Measurements from ENCODE around the gene PLAU.
A peak's percentile ranks its signal among the peaks of the same experiment; 100 is the strongest.

The PLAU gene

DNA sequence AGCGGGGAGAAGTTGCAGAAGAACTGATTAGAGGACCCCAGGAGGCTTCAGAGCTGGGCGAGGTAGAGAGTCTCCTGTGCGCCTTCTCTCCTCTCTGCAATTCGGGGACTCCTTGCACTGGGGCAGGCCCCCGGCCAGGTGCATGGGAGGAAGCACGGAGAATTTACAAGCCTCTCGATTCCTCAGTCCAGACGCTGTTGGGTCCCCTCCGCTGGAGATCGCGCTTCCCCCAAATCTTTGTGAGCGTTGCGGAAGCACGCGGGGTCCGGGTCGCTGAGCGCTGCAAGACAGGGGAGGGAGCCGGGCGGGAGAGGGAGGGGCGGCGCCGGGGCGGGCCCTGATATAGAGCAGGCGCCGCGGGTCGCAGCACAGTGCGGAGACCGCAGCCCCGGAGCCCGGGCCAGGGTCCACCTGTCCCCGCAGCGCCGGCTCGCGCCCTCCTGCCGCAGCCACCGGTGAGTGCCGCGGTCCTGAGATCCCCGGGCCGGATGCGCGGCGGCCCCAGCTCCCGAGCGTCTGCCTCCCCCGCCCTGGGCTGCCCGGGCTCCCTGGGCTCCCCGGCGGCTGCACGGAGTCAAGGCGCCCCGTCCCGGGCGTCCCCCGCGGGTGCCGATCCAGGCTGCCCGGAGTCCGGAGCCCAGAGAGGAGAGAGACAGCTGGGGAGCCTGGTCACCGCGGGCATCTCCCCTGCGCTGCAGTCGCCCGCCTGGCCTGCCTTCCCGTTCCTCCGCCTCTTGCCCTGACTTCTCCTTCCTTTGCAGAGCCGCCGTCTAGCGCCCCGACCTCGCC lies at the start of gene PLAU:
Gene PLAU (plus strand): TSS at position 369 of the 789 bp plus-strand sequence. CDS start 424 bp downstream, outside the sequence.
- DNase-seq: no peak

DNA sequence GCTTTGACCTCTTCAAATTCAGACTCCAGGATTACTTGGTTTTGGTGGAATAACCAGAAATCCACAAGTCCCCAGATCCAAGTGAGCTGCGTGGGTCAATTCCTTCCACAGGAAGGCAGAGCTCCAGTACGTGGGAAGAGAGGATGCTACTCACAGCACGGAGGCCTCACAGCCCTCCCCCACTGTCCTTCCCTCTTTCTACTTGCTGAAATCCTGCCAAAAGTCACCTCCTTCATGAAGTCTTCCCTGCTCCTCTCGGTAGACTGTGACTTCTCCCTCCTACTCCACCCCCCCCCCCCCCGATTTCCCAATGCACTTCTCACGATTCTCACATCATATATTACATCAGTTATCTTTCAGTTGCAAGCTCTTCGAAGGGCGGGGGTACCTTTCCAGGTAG lies 48.9 kb upstream of the PLAU start:
- no peak for DNase-seq

DNA sequence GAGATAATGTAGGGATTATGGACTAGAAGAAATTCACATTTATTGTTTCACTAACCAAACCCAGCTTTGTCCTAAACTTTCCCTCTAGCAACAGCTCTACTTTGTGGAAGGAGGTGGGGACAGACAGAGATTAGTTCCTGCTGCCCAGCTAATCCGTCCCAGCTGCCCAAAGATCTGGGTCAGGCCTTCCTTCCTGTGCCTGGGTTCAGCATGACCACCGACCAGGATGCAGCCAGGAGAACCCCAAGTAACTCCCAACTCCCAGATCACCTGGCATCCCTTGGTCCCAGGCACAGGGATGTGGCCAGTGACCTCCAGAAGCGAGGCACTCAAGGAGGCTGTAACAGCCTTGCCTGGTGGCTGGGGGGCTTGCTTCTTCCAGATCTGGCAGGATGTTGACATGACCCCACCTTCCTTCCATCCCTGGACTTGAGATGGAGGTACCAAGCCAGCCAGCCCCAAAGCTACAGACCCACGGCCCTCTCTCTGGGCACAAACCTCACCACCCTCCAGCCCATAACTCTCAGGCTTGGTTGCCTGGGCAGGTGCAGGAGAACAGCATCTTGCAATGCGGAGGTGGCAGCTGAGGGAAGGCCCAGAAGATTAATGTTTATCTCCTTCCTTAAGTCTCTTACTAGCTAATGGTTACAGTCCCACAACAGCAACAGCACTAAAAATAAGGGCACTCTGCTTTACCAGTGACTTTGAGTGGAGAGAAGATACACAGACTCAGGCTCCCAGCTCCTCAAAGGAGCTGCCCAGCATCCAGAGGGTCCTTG lies 47.7 kb upstream of the PLAU start:
- no peak for DNase-seq

DNA sequence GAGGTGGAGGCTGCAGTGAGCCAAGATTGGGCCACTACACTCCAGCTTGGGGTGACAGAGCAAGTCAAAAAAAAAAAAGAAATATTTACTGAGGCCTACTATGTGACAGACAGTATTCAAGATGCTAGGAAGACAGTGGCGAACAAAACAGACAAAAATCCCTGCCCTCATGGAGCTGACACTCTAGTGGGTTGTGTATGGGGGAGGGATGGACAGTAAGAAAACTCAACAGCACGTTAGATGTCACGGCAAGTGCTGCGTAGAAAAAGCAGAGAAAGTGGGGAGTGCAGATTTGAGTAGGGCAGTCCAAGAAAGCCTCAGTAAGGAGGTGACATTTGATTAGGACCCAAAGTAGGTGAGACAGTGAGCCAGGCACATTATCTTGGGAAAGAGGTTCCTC lies 46.7 kb upstream of the PLAU start:
- DNase-seq: no peak

DNA sequence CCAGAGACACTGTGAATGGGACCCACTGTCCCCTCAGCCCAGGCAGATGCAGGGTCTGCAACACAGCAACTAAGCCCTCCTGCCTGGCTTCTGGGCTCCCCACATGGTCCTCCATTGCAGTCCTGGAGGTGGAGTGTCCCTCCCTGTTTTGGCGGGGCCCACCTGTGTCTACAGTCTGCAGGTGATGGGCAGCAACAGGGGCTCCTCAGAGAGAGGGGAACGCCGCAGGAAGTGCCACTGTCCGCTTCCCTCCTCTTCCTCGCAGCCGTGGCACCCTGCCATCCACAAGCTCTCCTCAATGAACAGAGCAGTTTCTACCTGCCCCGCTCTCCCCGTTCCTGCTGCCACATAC lies 45.8 kb upstream of the PLAU start:
- DNase-seq: no peak

DNA sequence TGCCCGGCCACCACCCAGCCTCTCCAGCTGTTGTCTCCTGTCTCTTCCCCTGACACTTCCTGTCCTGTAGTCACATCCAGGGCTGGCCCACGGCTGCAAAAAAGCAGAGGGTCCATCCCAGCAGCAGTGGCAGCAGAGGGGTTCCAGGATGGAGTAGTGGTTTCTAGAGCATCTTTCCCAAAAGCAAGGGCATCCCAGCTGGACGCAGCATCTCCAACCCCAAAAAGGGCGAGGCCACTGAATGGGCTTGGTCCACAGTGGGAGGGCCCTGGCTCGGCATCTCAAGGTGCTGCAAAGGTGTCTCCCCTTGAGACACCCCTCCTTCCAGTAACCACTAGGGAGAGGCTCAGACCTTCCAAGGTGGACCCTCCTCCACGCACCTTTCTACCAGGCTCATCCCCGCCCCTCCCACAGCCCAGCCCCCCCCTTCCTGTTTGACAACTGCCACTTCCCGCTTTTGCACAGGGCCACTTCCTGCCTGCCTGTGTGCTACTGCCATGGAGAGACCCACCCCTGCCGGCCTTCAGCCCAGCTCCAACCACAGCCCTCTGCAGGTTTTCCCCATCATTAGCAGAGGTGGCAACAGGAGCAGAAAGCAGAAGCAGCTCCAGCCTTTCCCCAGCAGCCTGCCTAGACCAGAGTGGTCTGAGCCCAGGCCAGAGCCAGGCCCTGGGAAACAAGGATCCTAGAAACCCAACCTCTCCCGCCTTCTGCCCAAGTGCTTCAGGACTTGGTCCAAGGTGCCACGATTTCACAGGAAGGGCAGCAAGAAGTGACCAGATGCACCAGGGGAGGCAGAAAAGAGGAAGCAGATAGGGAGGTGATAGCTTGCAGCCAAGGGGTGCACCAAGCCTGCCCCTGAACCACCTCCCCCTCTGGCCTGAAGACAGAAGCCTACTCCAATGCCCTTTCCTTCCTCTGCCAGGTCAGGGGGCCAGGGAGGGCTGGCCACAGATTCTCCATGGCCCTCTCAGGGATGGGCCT lies 45.2 kb upstream of the PLAU start:
- peak; percentile 21 for DNase-seq

DNA sequence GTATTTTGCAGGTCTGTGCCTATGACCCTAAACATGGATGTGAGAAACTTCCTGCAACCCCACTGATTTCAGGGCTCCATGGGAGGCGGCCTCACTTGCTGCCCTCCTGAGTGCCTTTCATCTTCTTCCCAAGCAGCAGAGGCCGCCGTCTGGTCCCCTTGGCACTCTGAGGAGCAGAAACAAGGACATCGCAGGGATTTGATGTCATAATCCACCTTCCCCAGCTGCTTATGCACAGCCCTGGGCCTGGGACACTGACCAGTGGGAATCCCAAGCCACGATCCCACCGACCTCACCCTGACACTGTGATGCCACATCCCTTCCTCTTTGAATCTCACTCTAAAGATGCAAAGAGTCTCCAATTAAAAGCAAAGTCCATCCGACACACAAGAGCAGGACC lies 44.3 kb upstream of the PLAU start:
- no peak for DNase-seq

DNA sequence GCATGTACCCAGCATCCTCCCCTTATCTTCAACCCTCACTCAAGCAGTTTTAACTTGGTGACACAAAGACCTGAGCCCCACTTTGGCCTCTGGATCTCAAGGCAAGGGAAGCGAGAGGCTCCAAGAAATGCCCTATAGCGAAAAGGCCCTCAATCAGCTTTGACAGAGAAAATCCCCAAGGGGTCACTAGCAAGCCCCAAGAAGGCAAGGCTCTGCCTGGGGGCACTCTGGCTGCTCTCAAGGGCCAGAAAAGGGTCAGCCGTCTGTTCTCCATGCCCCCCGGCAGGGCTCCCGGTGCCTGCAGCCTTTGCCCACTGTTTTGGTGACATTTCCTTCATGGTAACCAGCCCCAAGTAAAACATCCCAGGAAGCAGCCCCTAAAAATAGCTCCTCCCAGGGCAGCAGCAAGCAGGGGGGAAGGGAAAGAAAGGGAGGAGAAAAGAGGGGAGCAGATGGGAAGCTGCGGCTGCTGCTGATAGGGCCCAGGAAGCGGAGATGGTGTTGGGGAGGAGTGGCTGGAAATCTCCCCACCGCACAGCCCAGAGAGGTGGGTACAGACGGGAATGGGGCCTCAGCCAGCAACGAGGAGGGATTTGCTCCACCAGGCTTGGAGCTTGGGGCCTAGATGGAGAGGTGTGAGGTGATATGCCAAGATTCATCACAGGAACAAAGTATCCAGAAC lies 43.7 kb upstream of the PLAU start:
- no peak for DNase-seq

DNA sequence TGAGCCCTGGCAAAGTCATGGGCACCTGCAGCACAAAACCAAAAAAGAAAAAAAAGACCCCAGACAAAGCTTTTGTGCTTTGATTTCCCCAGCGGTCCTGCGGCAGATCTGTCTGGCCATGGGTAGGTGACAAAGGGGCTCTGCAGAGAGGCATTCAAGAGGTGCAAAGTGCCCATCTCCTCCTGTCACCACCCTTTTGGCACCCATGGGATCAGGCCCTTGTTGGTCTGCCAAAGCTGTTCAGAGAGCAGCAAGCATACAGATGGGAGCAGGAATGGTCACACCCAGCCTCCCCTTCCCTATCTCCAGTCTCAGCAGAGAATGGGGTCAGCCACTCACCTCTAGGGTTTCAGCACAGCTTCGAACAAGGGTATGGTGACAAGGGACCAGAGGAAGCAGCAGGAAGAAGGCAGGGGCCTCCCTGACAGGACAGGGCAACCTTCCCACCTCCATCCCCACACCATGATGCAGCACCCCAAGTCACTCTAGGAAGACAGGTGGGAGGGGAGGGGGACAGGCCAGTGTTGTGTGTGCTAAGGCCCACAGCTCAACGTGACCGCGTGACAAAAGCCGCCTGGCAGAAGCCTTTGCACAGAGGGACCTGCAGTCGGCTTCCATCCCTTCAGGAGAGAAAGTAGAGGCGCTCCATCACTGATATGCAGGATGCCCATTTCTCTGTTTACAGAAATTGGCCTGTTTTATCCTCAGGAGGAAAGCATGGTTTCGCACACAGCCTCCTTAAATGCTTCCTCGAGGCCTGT lies 42.9 kb upstream of the PLAU start:
- DNase-seq: no peak

DNA sequence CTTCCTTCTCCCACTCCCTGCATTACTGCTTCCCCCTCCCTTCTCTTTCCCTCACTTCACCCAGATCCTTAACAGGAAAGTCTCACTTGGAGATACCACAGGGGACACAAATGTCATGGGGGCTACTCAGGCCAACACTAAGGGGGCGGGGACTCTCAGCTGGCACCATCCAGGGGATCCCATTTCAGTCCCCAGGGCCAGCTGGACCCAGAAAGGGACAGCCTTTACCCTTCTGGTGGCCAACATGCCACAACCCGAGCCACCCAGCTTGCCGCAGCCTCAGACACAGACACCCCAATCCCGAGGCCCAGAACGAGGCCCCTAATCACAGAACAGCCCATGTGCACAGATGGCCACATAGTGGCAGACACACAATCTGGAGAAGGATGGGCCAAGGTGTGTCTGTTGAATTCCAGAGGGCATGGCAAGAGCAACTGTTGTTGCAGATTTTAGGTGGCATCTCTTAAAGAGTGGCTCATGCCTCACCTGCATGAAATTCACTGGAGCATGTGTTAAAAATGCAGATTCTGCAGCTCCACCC lies 42.2 kb upstream of the PLAU start:
- DNase-seq: no peak

DNA sequence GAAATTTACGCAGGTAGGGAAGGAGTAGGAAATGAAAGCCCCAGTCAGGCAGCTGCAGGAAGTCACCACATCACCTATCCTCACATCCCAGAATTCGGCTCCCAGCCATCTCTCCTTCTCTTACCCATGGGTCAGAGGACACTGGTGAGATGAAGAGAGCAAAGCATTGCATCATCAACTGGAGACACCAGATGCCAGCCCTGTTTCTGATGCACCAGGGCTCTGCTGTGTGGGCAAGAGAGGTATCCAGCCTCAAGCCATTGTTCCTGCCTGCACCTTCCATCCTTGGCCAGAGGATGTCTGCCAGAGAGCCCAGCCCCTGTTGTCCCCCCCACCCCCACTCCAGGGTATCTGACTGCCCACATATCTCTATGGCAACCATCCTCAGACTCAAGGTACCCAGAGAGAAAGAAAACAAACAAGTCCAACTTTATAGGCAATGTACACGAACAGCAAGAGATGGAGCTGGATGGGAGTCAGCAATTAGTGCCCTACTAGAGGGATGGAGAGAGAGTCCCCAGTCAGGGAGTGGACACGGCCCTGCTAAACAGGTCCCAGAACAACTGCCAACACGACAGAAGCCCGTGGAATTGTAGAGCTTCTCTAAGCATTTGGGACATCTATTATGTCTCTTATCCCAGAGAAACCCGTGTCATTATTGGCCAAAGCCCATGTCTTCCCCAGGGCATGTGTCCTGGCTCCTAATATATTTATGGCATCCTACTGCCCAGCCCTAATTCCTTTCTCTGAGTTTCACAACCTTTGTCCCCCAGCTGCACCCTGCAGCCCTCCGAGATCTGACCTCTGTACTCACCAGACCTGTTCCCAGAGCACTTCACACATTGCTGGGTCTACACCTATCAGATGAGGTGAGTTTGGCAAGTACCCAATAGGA lies 39.4 kb upstream of the PLAU start:
- DNase-seq: no peak

DNA sequence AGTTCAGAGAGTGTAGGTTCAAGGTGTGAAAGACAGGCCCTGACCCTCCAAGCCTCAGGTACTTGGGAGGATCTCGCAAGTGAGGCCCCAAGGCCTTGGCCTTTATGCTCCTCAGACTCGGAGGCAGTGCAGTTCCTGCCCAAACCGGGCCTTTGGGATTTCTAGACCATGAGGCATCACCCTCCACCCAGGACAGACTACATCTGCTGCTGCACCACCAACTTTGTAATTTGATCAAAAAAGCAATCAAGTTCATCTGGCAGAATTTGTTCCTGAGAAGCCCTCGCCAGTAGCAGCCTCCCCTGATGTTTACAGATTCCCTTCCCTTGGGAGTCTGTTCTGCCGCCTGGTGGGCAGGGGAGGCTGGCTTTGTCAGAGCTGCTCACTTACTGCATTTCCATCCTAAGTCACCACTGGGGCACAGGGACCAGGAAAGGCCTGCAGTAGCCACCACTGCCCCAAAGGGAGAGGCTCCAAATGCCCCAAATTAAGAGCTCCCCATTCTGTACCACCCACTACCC lies 38.7 kb upstream of the PLAU start:
- no peak for DNase-seq

DNA sequence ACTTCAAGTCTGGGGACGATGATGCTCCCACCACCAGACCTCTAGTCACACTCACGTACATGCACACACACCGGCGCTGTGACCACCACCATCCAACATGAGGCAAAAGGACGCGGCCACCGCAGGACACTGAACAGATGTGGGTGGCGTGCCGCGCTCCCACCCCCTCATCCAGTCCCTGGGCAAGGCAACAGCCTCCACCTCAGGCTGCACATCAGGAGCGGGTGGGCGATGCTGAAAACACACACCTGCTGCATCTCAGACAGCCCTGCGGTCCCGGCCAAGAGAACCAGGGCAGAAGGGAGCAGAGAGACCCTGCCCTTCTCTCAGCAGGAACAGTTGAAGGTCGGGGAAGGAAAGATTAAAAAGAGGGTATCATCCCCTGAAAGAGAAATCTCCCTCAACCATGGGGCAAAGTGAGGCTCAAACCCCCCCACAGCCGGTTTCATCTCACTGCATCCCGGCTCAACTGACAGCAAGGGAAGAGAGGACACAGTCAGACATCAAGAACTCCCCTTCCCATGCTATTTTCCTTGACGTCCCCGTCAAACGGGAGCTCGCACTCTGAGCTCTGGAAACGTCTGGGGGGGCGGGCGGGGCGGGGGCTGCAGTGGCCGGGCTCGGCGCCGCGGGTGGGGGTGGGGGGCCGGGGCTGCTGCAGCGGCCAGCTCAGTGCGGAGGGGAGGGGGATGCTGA lies 37.6 kb upstream of the PLAU start:
- no peak for DNase-seq

DNA sequence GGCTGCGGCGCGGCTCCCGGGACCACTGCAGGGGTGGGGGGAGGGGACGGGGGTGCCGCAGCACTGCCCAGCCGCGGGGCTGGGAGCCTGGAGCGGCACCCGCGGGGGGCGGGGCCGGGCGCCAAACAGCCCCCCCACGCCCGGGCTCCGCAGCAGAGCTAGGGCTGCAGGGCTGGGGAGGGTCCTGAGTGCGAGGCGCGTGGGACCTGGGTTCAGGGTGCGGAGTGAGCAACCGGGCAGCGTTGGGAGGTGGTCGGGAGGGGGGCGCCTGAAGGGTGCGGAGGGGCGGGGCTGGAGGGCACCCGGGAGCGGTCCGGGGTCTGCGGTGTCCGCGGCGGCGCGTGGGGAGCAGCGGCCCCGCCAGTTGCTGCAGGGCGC lies 37.1 kb upstream of the PLAU start:
- DNase-seq: no peak

DNA sequence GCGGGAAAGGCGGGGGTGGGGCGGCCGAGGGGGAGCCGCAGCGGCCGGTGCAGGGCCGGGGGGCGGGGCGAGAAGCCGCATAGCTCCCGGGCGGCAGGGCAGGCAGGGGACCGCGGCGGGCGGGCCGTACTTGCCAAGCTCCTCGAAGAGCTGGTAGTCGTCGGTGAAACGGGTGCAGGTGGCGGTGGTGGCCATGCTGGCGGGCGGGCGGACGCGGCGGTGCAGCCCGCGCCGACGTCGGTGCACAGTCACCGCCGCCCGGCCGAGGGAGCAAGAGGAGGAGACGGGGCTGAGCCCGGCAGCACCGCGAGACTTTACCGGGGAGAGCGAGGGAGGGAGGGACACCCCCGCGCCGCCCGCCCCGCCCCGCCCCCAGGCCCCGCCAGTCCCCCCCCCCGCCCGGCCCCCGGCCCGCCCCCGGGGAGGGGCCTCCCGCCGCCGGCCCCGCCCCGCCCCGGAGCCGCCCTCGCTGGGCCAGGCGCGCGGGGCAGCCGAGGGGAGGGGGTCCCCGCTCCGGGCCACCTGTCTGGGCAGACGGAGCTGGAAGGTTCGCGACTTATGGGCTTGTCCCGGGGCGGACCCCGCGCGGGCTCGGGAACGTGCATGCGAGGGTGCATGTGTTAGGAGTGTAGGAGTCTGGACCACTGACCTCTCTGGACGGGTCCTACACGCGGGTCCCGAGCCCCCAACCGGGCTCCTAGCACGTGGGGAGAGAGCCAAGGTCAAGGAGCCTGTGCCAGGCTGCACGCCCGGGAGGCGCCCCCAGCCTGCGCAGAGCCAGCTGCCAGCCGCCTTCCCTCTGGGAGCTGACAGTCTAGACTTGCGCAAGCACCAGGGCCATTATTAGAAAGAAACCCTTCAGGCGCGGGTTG lies 36.4 kb upstream of the PLAU start, which contains the start of gene CAMK2G:
Gene CAMK2G (minus strand): TSS at position 289 of the 872 bp plus-strand sequence. CDS start 94 bp downstream, at position 195.
- DNase-seq: peak; percentile 85

DNA sequence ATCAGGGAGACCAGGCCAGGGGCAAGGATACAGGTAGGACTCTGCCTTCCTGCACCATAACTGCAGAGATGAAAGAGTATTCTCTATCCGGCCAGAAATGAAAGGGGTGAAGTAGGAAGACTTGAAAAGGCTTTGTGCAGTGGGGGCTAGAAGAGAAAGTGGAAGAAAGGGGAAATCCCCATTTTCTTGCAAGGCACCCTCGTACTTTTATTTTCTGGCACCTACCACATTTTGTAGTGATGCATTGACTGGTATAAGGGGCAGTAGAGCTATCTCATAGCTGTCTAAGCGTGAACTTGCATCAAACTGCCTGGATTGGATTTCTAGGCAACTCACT lies 35.8 kb upstream of the PLAU start:
- no peak for DNase-seq

DNA sequence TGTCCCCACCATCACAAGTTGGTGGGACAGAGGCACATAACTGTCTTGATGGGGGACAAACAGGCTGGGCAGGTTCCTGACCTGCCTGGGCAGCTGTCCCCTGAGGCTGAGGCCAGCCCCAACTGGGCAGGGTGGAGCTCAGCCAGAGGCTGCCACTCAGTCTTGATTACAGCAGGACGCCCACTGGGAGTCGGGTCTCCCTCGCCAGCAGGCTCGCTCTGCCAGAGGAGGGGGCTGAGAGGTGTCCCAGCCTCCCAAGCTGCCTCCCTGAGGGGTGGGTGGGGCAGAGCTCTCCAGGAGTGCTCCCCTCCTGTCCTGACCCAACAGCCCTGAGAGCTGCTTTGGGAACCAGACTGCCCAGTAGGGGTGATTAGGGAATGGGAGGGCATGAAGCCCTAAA lies 34.8 kb upstream of the PLAU start:
- DNase-seq: no peak

DNA sequence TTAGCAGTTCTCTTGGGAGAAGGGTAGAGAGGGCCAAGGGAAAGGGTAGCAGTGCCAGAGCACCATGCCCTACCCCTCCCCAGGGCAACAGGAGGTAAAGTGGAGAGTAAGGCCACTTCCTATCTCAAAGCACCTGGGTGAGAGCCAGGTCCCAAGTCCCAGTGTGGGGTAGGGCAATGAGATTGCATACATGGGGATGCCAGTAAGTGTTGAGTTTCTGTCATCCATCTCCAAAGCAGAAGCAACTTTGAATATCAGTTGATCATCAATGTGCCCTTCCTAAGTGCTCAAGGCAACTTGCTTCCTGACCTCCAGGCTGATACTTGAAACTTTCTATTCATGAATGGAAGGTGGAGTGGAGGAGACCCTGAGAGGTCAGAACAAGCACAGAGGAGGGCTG lies 34.4 kb upstream of the PLAU start:
- DNase-seq: no peak

DNA sequence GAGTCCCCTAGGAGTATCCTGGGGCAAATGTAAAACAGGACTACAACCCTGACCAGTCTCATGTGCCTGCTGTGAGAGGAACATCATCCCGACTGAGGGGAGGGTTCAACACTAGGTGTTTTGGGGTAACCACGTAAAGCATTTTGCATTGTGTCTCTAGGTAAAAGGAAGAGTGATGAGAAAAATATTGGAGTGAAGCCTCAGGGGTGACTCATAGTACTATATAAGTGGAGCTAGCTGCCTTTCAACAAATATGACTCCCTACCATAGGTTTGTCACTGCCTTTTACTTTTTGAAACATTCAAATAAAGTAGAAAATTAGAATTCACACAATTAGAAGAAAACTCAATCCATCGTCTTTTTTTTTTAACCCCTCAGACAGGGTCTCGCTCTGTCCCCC lies 34.0 kb upstream of the PLAU start:
- DNase-seq: no peak
